GM18861 (cell line): ENCODE data around the gene LRFN2.

ENCODE experiments used
- ATAC-seq: cut with Tn5 transposase; IDR thresholded peaks from one replicate; pipeline ENCODE4 v1.9.1; 2021; ENCODE audit not compliant: unreplicated experiment

LRFN2 gene

GRCh38 chr6:40520678-40521077, 66.5 kb downstream of the LRFN2 start:
- no peak for ATAC-seq

DNA sequence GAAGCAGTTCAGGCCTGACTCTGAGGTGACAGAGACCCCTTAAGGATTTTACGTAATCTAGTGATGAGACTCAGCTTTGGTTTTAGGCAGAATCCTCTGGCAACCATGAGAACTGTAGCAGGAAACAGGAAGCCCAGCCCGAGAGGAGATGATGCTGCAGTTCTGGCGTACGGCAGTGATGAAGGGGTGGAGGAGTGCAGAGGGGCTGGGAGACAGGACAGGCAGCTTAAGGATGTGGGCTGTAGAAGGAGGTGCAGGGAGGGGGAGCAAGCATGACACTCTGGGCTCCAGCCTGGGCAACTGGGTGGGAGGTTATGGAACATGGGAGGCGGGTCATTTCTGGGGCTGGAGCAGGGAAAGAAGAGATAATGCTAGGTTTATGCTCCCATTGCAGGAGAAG, 67.1 kb downstream of the LRFN2 start:
- ATAC-seq, result no peak

GRCh38 chr6:40517654-40518053, 69.5 kb downstream of the LRFN2 start:
- no peak for ATAC-seq

DNA sequence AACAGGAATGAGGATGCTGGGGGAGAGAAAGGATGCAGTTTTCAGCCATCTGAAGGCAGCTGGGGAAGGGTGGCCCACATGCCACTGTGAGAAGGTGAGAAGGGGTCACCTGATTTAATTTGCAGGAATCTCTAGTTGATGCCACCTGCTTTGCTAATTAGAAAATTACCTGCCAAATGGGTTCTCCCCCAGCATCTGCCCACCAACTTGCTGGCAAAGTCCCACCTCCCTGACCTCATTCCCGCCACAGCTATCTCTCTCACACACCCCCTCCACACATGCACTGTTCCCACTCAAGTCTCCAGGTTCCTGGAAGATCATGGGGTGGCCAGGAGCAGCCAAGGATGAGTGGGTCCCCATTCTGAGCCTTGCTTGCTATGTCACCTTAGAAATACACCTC, 70.7 kb downstream of the LRFN2 start:
- no peak for ATAC-seq

- ATAC-seq, result no peak
Observed at GRCh38 chr6:40512340-40512739, 74.8 kb downstream of the LRFN2 start.

GRCh38 chr6:40511884-40512283, 75.3 kb downstream of the LRFN2 start:
- ATAC-seq, result no peak

GRCh38 chr6:40510442-40510841, 76.7 kb downstream of the LRFN2 start:
- no peak for ATAC-seq

GRCh38 chr6:40509716-40510260, 77.4 kb downstream of the LRFN2 start:
- ATAC-seq, result no peak

DNA sequence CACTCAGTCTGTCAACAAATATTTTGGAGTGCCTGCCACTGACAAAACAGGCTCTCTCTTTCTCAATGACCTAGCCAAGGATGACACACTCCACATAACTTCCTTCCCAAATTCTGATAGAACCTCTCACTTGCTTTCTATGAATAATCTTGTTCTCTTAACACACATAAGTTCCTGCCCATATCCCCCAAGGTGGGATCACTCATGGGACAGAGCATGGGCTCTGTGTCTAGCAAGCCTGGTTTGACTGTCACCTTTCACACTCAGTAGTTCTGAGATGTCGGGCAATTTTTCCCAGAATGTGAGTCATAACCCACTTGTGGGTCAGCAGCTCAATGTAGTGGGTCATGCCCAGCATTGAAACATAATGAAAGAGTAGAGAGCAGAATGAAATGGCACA, 78.1 kb downstream of the LRFN2 start:
- no peak for ATAC-seq

DNA sequence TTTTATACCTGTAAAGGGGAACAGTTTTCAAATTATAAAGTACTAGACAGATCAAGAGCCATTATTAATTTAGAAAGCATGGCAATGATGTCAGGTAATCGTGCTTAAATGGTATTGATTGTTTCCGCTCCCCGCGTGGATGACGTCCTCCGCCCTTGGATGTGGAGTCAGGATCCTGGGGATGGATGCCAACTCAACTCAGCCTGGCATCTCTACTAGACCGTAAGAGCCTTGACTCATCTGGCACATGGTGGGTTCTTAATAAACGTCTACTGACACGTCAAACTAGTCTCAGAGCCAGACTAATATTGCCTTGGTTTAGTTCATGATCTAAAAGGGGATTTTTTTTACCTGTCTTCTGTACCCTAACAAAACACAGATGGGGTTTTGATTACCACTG, 80.2 kb downstream of the LRFN2 start:
- no peak for ATAC-seq

DNA sequence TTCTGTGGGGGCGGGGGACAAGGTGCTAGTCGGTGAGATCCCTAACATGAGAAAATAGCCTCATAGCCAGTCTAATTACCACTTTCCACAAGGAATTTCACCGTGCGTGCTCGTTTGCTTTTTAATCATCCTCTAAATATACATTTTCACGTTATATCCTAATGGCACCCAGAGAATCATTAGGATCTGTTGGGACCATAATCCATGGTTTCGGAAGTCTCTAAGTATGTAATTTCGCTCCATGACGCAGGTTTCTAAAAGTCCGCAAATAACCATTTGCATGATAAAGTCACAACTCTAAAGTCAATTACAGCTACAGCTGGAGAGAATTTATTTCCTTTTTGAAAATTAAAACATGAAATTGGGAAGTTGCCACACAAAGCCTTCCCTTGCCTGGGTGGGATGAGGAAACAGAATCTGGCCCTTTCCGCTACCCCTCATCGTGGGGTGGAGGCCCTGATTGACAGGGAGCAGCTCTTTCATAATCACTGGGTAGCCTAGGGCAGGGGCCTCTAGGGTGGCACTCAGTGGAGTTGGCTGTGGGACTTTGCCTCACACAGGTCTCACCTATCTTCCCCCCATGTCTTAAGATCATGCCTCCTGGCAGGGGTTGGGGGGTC, 81.9 kb downstream of the LRFN2 start:
- ATAC-seq, result no peak

DNA sequence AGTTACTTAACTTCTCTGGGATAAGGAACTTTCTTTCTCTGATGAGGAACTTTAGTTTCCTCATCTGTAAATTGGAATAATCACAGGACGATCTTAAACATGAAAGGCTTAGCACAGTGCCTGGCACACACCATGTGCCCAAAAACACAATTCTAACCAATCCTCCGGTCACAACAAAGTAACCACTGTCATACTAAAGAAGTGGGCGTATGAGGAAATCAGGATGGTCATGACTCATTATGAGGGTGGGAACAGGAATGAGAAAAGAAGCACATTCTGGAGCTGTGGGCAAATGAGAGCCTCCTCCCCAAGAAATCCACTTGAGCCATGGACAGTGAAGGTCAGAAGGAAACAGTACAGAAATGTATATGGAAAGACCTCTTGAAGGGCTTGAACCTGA, 82.9 kb downstream of the LRFN2 start:
- no peak for ATAC-seq

DNA sequence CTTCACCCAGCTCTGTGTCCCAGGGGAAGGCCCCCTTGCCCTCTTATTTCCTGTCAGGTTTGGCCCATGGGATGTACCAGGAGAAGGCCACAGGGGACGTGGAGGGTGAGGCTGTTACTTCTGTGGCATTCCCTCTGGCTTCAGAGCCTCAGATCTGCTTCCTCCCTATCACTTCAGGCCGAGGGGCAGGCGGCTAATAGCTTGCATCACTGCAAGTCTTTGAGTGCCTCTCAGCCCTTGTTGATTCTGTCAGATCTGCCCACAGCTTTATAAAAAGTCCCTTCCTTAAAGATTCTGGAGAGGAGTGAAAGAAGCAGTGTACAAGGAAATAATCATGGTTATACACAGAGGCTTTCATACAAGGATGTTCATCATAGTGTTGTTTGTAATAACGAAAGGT, 86.9 kb downstream of the LRFN2 start:
- ATAC-seq, result no peak

GRCh38 chr6:40499215-40499614, 87.9 kb downstream of the LRFN2 start:
- ATAC-seq, result no peak

DNA sequence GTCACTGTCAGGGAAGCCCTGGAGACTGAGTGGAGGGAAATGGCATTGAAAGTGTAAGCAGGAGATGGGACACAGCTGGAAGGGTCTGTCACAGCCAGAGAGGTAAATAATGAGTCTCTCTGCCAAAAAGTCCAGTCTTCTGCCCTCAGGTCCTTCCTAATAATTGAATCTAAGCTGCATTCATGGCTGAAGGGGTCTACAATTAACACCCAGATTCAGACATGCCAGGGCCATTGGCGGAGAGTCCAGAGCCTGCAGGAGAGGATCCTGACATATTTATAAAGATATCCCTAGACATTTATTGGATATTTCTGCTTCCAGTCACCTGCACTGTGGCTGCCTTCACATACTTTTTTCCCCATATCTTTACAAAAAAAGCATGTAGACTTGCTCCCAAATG, 89.0 kb downstream of the LRFN2 start:
- no peak for ATAC-seq

DNA sequence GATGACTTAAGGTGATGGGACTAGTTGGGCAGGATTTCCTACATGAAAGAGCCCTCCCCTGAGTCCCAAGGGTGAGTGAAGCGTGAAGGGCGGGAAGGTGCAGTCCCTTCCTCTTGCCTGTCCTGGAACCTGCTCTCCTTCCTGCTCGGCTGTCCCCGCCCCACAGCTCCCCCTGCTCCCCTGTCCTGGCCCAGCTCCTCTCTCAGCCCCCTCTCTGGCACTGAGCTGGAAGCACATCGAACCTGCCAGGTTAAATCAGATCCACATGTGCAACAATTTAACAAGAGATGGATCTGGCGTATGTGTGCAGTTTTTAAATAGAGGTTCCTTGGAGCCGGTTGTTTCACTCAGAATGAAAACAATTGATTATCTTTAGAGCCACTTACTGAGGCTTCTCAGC, 95.0 kb downstream of the LRFN2 start:
- ATAC-seq, result no peak

- ATAC-seq, result no peak
Observed at GRCh38 chr6:40490508-40490907, 96.7 kb downstream of the LRFN2 start.

DNA sequence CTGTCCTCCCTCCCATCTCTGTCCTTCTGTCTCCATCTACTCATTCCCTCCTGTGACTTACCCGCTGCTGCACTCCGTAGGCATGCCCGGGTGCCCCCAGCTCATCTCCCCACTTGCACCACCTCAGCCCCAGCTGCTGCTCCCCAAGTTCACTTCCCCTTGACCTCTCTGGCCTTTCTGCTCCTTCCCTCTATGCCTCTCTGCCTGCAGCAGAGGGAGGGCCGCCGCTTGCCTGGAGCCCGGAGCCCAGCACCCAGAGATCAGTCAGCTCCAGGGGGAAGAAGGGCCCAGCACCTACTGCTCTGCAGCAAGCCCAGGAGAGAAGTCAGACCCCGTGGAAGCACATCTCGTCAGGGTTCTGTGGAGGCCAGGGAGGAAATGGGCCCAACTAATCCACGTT, 97.4 kb downstream of the LRFN2 start:
- no peak for ATAC-seq

DNA sequence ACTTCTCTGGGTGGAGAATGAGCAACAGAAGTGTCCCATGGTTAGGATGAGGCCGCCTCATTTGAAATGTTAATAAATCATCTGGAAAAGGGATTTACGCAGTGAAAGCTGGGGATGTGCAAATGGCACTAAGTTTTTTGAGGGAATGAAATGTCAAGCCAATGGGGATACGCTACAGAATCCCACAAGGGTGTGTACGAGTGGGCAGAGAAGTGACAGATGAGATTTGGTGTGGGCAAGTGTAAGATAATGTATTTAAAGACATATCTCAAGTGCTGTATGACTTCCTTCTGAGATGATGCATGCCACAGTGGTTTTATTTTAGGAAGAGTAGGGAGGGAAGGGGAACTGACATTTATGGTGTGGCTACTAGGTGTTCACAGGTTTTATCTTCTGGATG, 100.6 kb downstream of the LRFN2 start:
- ATAC-seq, result no peak

- no peak for ATAC-seq
Observed at GRCh38 chr6:40485795-40486194, 101.4 kb downstream of the LRFN2 start.

DNA sequence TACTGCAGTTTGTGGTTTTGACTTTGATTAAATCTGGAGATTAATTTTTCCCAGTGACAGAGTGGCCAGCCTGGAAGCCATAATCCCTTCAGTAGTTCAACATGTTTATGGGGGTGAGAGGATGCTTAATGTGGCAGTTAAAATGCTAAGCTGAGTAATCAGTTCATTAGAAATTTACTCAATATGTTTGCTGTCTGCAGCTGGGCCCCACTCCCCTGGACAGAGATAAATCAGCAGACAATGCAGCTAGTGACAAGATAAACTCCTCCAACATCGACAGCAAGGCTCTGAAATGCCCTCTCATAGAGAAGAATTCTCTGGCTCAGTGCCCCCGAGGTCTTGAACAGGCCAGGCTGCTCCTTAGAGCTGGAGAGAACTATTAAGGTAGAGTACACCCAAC, 101.9 kb downstream of the LRFN2 start:
- ATAC-seq, result no peak

- ATAC-seq, result no peak
Observed at GRCh38 chr6:40484066-40484465, 103.1 kb downstream of the LRFN2 start.

- no peak for ATAC-seq
Observed at GRCh38 chr6:40482532-40482931, 104.6 kb downstream of the LRFN2 start.
